Right ventricle myocardium inferior (tissue), 1 donor: ENCODE data around the gene LIMCH1. TPM values are rescaled to one million over a fixed set of nuclear protein-coding genes. Genes with fewer than 3 reads are reported as not detected.

Experiments used
- ATAC-seq: fragments of 200-7000 bp; cut with Tn5 transposase; one replicate; pipeline ENCODE4 v1.9.1; 2020; ENCODE audit warnings: mild to moderate bottlenecking, moderate library complexity
- DNase-seq: peaks from one replicate; pipeline ENCODE4 v3.0.0; 2021; ENCODE audit errors: missing footprints
- intact Hi-C: fragments of 100-400 bp; cut with DNase I; formaldehyde crosslinking; loops from one replicate; pipeline ENCODE4 v1.11.0; 2022
- total RNA-seq: library from RNA; stranded (reverse); fragmentation: NEBNext Ultra II Directional; extraction: Animal tissue kit (Norgen Biotek cat#: 25700); gene quantifications from one replicate; pipeline ENCODE4 v1.2.1, GENCODE V29; 2021
- donor health status: DM: no; HTN: yes; CAD: no; lungs with severe emphysema.

LIMCH1 gene
- total RNA-seq, 1 donor from 2014 or later = 294 TPM

- intact Hi-C loops = loop anchor here (5.0 kb wide), 3 partner anchors 118 to 293 kb away; partner anchors contain the start of gene LIMCH1
- no peak for DNase-seq
- no peak for ATAC-seq
These were observed 117.2 kb downstream of the LIMCH1 start for GRCh38 chr4:41655177-41655576.

- DNase-seq (no peak), ATAC-seq (no peak)
- intact Hi-C loops = loop anchor here (5.0 kb wide), 3 partner anchors 119 to 294 kb away; partner anchors contain the start of gene LIMCH1
These were observed 118.1 kb downstream of the LIMCH1 start for GRCh38 chr4:41656106-41656505.

- ATAC-seq = peak; percentile 85
- intact Hi-C loops = loop anchor here (5.0 kb wide), 3 partner anchors 120 to 295 kb away; partner anchors contain the start of gene LIMCH1
- DNase-seq = no peak
These were observed 118.9 kb downstream of the LIMCH1 start for GRCh38 chr4:41656572-41657520.

- intact Hi-C loops = loop anchor here (5.0 kb wide), 3 partner anchors 120 to 295 kb away; partner anchors contain the start of gene LIMCH1
- ATAC-seq = no peak
- DNase-seq = no peak
These were observed 119.6 kb downstream of the LIMCH1 start for GRCh38 chr4:41657561-41657960.

- ATAC-seq (no peak), DNase-seq (no peak)
- intact Hi-C loops = loop anchor here (5.0 kb wide), 3 partner anchors 121 to 296 kb away; partner anchors contain the start of gene LIMCH1
These were observed 120.2 kb downstream of the LIMCH1 start for GRCh38 chr4:41658163-41658562.

- ATAC-seq = no peak
- intact Hi-C loops = loop anchor here (2.0 kb wide), 1 partner anchor 380 kb away; no protein-coding TSS in a partner anchor
- DNase-seq = no peak
These were observed 122.4 kb downstream of the LIMCH1 start for GRCh38 chr4:41660352-41660751.

- ATAC-seq (peak; percentile 56), DNase-seq (no peak)
- intact Hi-C loops = loop anchor here (2.0 kb wide), 1 partner anchor 381 kb away; no protein-coding TSS in a partner anchor
These were observed 123.6 kb downstream of the LIMCH1 start for GRCh38 chr4:41661442-41662076.

- intact Hi-C loops = no loop called here
- DNase-seq = no peak
- no peak for ATAC-seq
These were observed 127.8 kb downstream of the LIMCH1 start for GRCh38 chr4:41665636-41666207.

- no peak for DNase-seq
- intact Hi-C loops = no loop called here
- no peak for ATAC-seq
These were observed 130.1 kb downstream of the LIMCH1 start for GRCh38 chr4:41668024-41668423.

GRCh38 chr4:41670530-41670929, 132.6 kb downstream of the LIMCH1 start:
- ATAC-seq (no peak), DNase-seq (no peak)
- intact Hi-C loops = no loop called here

- no peak for ATAC-seq
- intact Hi-C loops = no loop called here
- DNase-seq = no peak
These were observed 133.0 kb downstream of the LIMCH1 start for GRCh38 chr4:41670982-41671381.

- no peak for DNase-seq
- intact Hi-C loops = no loop called here
- no peak for ATAC-seq
These were observed 140.3 kb downstream of the LIMCH1 start for GRCh38 chr4:41678086-41678816.

- DNase-seq (no peak), ATAC-seq (no peak)
- intact Hi-C loops = no loop called here
These were observed 141.0 kb downstream of the LIMCH1 start for GRCh38 chr4:41678951-41679350.

- intact Hi-C loops = no loop called here
- DNase-seq (no peak), ATAC-seq (no peak)
These were observed 142.0 kb downstream of the LIMCH1 start for GRCh38 chr4:41679991-41680390.

GRCh38 chr4:41681054-41681453, 143.1 kb downstream of the LIMCH1 start:
- intact Hi-C loops = no loop called here
- DNase-seq (no peak), ATAC-seq (no peak)

- DNase-seq (no peak), ATAC-seq (no peak)
- intact Hi-C loops = no loop called here
These were observed 145.4 kb downstream of the LIMCH1 start for GRCh38 chr4:41683326-41683725.

GRCh38 chr4:41686893-41687292, 148.9 kb downstream of the LIMCH1 start:
- intact Hi-C loops = no loop called here
- ATAC-seq (no peak), DNase-seq (no peak)

- no peak for DNase-seq
- ATAC-seq = no peak
- intact Hi-C loops = no loop called here
These were observed 150.0 kb downstream of the LIMCH1 start for GRCh38 chr4:41687971-41688370.
